Measurements from ENCODE around the gene DZIP1.
A peak's percentile ranks its signal among the peaks of the same experiment; 100 is the strongest.
"Not testable (repeated sequence)": the region's sequence is repeated elsewhere in the genome, so short reads cannot be mapped to it uniquely, and the experiment has no call there.

Gene DZIP1, protein sequence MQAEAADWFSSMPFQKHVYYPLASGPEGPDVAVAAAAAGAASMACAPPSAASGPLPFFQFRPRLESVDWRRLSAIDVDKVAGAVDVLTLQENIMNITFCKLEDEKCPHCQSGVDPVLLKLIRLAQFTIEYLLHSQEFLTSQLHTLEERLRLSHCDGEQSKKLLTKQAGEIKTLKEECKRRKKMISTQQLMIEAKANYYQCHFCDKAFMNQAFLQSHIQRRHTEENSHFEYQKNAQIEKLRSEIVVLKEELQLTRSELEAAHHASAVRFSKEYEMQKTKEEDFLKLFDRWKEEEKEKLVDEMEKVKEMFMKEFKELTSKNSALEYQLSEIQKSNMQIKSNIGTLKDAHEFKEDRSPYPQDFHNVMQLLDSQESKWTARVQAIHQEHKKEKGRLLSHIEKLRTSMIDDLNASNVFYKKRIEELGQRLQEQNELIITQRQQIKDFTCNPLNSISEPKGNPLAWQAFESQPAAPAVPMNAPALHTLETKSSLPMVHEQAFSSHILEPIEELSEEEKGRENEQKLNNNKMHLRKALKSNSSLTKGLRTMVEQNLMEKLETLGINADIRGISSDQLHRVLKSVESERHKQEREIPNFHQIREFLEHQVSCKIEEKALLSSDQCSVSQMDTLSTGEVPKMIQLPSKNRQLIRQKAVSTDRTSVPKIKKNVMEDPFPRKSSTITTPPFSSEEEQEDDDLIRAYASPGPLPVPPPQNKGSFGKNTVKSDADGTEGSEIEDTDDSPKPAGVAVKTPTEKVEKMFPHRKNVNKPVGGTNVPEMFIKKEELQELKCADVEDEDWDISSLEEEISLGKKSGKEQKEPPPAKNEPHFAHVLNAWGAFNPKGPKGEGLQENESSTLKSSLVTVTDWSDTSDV

DNA sequence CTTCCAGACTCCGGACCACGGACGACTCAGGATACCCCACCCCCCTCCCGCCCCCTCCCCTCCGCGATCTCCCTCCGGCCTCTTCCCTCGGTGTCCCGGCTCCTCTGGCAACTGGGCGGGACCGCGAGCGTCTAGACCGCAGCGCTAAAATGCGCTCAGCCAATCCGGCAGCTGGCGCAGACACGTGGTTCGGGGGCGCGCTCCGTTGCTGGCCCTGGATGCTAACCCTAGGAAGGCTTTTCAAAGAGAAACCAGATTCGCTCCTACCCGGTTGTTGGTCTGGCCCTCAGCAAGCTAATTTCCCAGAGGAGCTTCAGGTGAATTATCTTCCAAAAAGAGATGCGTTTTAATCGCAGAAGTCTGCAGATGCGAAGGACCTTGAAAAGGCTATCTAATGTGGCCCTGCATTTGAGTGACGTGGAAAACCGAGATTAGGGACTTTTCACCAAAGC, at the start of gene DZIP1:
DZIP1 (minus strand) TSS at position 106 of the 452 bp plus-strand sequence. CDS start 2,677 bp downstream, outside the sequence.
- no peak for DNase-seq (ENCODE audit: low spot score)

DNA sequence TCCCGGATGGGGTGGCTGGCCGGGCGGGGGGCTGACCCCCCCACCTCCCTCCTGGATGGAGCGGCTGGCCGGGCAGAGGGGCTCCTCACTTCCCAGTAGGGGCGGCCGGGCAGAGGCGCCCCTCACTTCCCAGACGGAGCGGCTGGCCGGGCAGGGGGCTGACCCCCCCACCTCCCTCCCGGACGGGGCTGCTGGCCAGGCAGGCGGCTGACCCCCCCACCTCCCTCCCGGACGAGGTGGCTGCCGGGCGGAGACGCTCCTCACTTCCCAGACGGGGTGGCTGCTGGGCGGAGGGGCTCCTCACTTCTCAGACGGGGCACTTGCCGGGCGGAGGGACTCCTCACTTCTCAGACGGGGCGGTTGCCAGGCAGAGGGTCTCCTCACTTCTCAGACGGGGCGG, 46.5 kb upstream of the DZIP1 start:
- not testable (repeated sequence) for DNase-seq (ENCODE audit: low spot score)

DNA sequence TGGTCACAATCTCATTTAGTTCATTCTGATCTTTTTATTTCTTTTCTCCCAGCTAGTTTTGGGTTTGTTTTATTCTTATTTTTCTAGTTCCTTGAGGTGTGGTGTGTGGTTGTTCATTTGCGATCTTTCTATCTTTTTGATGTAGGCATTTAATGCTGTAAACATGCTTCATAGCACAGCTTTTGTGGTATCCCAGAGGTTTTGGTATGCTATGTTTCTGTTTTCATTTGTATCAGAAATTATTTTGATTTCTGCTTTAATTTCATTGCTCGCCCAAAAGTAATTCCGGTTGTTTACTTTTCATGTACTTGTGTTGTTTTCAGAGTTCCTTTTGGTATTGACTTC, 45.0 kb upstream of the DZIP1 start:
- DNase-seq (ENCODE audit: low spot score): no peak

DNA sequence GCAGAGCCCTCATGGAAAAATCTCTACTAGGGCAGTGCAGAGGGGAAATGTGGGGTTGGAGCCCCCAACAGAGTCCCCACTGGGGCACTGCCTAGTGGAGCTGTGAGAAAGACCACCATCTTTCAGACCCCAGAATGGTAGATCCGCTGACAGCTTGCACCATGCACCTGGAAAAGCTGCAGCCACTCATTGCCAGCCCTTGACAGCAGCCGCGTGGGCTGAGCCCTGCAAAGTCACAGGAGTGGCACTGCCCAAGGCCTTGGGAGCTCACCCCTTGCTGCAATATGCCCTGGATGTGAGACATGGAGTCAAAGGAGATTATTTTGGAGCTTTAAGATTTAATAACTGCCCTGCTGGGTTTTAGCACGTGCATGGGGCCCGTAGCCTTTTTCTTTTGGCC, 40.5 kb upstream of the DZIP1 start:
- DNase-seq (ENCODE audit: low spot score): not testable (repeated sequence)

DNA sequence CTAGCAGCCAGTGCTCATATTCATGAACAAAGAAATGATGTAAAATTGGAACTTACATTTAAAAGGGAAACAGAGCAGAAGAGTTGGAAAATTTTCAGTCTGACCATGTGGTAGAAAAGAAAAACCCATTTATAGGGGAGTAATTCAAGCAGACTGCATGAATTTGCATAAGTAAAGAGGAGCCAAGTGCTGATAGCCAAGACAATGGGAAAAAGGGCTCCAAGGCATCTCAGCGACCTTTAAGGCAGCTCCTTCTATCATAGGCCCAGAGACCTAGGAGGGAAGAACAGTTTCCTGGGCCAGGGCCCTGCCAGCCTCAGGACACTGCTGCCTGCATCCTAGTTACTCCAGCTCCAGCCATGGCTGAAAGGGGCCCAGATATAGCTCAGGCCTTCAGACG, 39.9 kb upstream of the DZIP1 start:
- DNase-seq (ENCODE audit: low spot score): no peak

DNA sequence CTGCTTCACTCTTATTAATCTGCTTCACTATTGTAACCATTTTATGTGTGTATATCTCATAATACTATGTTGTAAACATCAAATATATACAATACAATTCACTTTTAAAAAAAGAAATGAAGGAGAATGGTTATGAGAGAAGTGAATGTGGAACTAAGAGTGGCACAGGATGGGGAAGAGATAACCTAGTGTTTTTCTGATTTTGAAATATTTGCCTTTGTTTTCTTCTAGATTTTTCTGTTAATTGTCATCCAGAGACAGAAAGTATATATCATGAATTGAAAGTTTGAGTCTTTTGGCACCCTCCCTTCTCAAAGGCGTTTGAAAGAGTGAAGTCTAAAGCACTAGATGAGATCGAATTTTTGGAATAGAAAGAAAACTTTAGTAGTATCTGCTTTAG, 35.2 kb upstream of the DZIP1 start:
- no peak for DNase-seq (ENCODE audit: low spot score)

DNA sequence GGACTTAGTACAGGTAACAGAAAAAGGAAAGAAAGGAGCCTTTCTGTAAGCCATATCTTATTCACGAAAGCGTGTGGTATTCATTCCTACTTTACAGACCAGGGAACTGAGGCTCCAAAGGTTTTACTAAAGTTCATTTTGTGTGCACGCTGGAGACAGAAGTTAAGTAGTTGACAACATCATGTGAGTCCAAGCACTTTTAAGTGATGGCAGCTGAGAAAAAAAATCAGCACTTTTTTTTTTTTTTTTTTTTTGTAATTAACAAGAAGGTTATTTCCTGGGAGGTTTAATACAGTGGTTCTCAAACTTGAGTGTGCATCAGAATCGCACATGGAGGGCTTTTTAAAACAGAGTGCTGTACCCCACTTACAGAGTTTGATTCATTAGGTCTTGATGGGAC, 34.5 kb upstream of the DZIP1 start:
- DNase-seq (ENCODE audit: low spot score): no peak

DNA sequence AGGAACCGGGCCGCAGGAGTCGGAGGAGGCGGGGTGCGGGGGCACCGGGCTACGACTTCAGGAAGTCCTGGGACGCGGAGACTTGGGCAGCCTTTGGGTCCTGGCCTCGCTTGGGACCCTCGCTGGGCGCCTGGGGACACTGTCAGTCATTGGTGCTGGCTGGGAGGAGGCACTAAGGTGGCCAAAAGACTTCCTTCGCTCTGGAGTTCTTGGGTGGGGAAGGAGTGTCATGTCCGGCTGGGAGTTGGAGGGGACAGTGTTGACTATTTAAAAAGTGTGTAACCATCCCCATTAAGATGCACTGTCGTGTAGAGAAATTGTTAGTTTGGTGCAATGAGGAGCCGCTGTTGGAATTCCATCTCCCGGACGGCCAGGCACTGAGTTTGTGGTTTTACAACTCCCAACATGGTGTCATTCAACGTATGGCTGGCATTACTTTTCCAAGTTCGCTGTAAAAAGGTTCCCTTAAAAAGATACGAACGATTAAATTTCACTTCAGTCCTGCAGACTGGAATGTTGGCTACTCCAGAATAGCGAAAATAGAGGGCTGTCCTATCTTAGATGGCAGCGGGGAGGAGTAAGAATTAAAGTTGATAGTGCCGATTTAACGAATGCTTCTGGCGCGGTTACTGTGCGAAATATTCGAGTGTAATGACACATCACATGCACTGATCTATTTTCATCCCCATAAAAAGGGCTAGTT, 33.2 kb upstream of the DZIP1 start:
- no peak for DNase-seq (ENCODE audit: low spot score)

DNA sequence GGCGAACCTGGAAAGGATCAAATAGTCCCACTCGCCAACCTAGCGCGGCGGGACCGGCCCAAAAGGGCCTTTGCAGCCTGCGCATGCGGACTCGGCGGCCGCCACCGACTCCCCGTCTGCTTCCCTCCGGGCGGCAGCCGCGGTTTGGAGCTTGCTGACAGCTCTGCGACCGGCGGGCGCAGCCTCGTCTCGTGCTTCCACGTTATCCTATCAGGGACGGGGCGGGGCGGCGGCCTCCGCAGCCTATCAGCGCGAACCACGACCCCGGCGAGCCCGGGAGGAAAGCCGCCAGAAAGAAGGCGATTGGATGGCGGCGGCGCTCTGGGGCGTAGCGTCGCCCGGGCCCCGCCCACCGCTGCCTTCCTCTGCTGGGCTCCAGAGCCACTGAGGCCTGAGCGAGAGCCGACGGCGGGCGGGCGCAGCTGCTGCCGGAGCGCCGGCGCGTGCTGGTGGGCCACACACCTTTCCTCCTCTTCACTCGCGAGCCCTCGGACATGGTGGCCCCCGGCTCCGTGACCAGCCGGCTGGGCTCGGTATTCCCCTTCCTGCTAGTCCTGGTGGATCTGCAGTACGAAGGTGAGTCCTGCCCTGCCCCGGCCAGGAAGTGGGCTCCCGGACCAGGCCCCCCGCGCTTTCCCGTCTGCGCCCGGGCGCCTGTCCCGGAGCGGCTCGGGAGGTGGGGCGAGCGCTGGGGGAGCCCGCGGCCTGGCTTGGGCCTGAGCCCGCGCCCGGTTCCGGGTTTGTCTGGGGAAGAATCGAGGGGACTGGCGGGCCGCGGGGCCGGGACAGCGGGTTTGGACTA, 32.5 kb upstream of the DZIP1 start, which contains the start of gene DNAJC3:
DNAJC3 (plus strand) TSS at position 378 of the 802 bp plus-strand sequence; CDS start at position 495, 117 bp downstream.
- DNase-seq (ENCODE audit: low spot score): peak; percentile 97

DNA sequence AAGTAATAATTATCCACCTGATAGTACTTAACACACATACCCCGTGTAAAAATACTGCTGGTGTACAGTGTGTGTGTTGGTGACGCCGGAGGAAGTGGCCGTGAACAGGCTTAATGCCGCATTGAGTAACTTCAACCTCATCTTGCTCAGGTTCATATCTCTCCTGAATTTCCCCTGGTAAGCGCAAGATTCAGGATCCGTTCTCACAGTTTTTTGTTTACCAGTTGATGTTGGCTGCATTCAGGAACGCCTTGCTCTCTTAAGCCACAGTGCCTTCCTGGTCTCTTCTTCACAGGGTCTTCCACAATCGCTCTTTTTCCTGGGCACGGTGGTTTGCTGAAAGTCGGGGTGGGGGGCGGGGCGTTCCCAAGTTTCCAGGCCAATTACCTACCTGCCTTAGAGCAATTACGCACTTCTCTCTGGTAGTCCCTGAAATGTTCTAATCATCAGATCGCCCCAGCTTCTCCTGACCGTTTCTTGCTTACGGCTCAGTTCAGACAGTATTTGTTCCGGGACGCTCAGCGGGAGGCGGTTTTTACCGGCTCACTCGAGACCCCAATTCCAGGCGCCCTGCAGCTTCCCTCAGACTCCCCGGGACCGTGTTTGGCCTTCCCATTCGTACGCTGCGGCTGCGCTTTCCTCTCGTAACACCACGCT, 31.7 kb upstream of the DZIP1 start:
- peak; percentile 21 for DNase-seq (ENCODE audit: low spot score)

DNA sequence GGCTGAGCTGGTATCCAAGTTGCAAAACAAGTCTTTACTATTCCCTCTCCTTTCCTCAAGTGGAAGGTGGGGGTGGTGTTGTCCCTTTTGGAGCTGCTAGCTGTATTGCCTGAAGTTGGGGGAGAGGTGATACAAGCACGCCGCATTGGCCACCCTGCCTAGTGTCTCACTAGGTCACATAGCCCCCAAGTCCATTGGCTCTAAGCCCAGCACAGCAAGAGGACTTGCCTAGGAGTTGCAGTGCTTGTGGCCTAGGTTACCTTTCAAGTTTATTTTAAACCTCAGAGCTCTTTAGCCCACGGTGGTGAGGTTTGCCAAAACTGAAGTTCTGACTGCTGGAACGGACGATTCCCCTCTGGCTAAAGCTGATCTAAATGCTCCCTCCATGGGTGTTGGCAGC, 27.1 kb upstream of the DZIP1 start:
- DNase-seq (ENCODE audit: low spot score): no peak

DNA sequence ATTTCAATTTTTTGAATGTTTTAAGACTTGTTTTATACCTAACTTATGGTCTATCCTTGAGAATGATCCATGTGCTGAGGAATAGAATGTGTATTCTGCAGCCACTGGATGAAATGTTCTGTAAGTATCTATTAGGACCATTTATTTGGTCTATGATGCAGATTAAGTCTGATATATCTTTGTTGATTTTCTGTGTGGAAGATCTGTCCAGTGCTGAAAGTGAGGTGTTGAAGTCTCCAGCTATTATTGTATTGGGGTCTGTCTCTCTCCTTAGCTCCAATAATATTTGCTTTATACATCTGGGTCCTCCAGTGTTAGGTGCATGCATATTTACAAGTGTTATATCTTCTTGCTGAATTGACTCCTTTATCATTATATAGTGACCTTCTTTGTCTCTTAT, 22.7 kb upstream of the DZIP1 start:
- DNase-seq (ENCODE audit: low spot score): not testable (repeated sequence)

DNA sequence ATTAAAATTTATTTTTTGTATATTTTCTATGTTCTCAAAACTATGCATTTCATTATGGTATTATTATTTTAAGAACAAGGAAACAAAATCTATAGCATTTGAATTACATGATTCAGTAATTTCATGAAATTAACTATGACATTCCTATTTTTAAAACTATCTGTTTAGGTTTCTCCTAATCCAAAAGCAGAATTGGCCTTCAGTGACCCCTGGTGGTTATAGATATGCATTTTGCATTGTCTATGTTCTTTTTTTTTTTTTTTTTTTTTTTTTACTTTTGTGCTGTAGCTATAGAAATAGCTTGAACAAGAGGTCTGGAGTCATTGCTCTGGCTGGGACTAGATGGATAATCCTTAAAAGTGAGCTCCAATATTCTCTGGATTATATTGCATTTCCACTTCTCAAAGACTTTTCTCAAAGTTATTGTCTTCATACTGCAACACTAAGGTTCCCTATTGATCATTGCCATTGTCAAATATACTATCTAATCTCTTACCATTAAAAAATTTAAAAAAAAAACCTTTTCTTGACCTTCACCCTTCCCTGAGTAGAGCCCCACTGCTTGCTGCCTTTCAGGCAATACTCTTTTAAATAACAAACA, 16.6 kb upstream of the DZIP1 start:
- DNase-seq (ENCODE audit: low spot score): no peak

DNA sequence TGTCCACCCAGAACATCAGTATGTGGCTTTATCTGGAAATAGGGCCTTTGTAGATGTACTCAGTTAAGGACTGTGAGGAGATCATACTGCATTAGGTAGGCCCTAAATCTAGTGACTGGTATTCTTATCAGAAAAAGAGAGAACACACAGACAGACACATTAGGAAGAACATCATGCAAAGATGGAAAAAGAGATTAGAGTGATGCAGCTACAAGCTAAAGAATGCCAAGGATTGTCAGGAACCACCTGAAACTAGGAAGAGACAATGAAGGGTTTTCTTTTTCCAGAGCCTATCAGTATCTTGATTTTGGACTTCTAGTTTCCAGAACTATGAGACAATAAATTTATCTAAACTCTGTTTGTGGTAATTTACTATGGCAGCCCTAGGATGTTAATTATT, 15.0 kb upstream of the DZIP1 start:
- no peak for DNase-seq (ENCODE audit: low spot score)

DNA sequence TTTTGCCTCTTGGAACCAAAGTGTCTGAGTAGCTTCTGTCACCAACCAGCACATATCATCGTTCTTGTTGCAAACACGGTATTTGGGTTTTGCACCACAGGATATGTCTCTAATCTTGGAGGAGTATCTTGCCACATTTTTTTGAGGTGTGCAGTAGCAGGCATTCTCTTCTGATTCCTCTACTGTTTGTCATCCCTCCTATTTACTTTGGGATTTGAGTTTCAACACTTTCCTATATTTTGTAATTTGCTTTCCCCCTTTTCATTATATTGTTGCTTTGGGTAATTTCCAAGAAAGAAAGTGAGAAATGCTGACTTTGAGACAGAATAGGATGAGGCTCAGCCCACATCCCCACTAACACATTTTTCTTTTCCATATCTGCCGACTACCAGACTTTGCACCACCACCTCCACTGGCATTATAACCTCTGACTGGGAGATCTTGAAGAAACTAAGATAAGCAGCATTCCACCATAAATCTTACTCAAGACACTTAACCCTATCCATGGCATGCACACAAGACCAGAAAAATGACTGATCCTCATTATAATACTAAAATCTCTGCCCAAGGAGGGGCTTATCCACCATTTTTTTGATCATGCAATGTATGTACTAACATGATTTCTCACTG, 12.0 kb upstream of the DZIP1 start:
- DNase-seq (ENCODE audit: low spot score): no peak

DNA sequence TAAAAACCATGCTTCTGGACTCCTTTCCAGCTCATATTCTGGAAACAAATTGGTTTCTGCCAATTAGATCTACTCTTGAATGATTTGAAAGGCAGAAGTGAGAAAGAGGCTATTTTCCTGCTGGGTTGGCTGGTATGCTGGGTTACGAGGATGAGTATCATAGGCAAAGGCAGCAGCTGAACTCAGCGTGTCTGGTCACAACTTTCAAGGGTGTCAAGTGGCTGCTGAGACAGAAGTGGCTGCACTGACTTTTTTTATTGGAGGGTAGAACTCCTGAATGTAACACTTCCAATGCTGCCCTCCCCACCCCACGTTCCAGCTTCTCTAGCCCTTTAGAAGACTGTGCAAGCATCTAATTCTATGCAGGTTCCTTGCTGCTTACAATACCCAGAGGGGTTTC, 8.3 kb upstream of the DZIP1 start:
- no peak for DNase-seq (ENCODE audit: low spot score)

DNA sequence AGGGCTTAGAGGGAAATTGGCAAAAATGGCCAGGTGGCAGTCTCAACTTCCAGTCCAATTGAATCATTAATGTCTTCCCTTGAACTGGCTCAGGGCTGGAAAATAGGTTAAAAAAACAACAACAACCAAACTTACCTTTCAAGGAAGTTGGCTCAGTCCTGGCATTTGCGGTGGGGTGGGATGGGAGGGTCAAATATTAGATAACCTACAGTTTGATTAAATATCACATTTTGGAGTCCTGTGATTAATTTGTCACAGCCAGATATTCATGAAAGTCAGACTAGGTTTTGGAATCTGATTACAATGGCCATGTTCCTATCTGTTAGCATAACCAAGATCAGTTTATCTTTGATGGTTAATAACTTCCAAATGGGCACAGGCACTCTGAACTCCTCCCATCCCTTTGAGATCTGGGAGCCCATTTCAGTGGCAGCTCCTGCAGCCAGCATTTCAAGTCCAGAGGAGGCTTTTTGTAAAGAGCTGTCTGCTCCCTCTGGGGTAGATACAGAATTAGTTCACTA, 7.8 kb upstream of the DZIP1 start:
- no peak for DNase-seq (ENCODE audit: low spot score)

DNA sequence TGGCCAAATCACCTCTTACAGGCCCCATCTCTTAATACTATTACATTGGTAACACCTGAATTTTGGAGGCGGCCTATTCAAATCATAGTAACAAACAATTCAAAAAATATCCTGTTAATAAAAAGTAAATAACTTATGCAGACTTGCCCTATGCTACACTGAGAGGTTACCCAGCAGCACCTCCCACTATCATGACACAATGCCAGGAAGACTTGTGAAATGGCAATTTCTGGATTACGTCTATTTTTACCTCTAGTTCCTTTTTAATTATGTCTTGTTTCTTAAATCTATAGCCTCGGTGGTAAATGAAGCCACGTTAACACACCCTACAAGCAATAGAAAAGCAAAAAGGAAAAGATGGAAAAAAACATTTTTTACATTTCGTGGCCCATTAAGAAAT, 6.2 kb upstream of the DZIP1 start:
- DNase-seq (ENCODE audit: low spot score): no peak

DNA sequence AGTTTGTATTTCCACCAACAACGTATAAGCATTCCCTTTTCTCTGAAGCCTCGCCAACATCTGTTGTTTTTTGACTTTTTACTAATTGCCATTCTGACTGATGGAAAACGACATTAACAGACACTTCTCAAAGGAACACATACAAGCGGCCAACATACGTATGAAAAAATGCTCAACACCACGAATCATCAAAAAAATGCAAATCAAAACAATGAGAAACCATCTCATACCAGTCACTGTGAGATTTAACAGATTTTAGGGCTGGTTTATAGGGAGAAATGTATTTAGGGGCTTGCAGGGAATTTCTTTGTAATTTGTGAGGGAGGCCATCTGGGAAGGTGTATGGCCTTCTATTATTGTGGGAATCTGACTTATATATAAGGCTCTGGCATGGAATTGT, 2.8 kb upstream of the DZIP1 start:
- DNase-seq (ENCODE audit: low spot score): no peak

Measured in CD4-positive, alpha-beta T cell treated with Interleukin-6 at 100 ng/mL for 8 hours (primary cell).